Left ventricle myocardium inferior (tissue), 1 donor: Measurements from ENCODE around the gene SLC38A8. TPM values are rescaled to one million over a fixed set of nuclear protein-coding genes. Genes with fewer than 3 reads are reported as not detected.
A peak's percentile ranks its signal among the peaks of the same experiment; 100 is the strongest.

Experiments used
- DNase-seq: peaks from one replicate; pipeline ENCODE4 v3.0.0-alpha.2; 2020
- H3K27ac ChIP-seq: fragments of 200-600 bp; replicated peaks from 2 replicates; pipeline ENCODE4 v1.8.0; 2021
- H3K27me3 ChIP-seq: fragments of 200-600 bp; 2 replicates; pipeline ENCODE4 v1.8.0; 2021; ENCODE audit warnings: low read depth
- H3K36me3 ChIP-seq: fragments of 200-600 bp; 2 replicates; pipeline ENCODE4 v1.8.0; 2021
- H3K4me1 ChIP-seq: fragments of 200-600 bp; 2 replicates; pipeline ENCODE4 v1.8.0; 2021
- H3K4me3 ChIP-seq: fragments of 200-600 bp; 2 replicates; pipeline ENCODE4 v1.8.0; 2021; ENCODE audit warnings: mild to moderate bottlenecking, moderate library complexity
- H3K9me3 ChIP-seq: fragments of 200-600 bp; replicated peaks from 2 replicates; pipeline ENCODE4 v1.8.0; 2021
- CTCF ChIP-seq: fragments of 200-600 bp; IDR thresholded peaks from 2 replicates; pipeline ENCODE4 v1.8.0; 2021; ENCODE audit warnings: antibody characterized with exemption, mild to moderate bottlenecking, borderline replicate concordance
- intact Hi-C: fragments of 100-400 bp; cut with micrococcal nuclease; formaldehyde crosslinking; loops from one replicate; pipeline ENCODE4 v1.11.0; 2022
- total RNA-seq: library from RNA; stranded (reverse); fragmentation: NEBNext Ultra II Directional; extraction: Animal tissue kit (Norgen Biotek cat#: 25700); gene quantifications from one replicate; pipeline ENCODE4 v1.2.1, GENCODE V29; 2021
- donor health status: DM: no; HTN: yes; CAD: no; lungs with severe emphysema.

SLC38A8 gene
- total RNA-seq, 1 donor from 2014 or later, result not detected

- DNase-seq, result no peak
- Histone ChIP-seq H3K27me3 (no peaks in the 10 kb centered on the region), H3K9me3 (no peaks in the 10 kb centered on the region), H3K4me3 (no peak overlapping the region), H3K36me3 (peaks cover 83% of the 10 kb centered on the region), H3K27ac (peak overlapping the region; percentile 81), H3K4me1 (peaks cover 60% of the 10 kb centered on the region)
- TF ChIP-seq CTCF, result no peak
- intact Hi-C loops, result loop anchor here (10.0 kb wide), 1 partner anchor 98 kb away; the partner anchor contains the start of gene TAF1C
Observed at GRCh38 chr16:84087001-84087400, 44.4 kb upstream of the SLC38A8 start.

DNA sequence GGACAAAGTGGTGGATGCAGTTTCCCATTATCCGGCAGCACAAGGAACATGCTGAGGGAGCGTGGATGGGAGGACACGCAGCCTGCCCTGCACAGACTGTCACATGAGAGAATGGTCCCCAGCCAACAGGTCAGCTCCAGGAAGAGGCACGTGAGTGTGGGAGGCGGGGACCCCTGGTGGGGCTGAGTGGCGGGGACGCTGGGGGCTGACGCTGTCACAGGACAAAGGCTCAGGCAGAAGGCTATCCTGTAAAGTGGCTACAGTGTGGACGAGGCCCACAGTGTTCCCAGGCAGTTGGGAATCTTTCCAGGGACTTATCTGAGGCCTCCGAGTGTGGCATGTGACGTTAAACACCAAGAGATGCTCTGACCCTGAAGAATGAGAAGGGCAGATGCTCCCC lies 43.7 kb upstream of the SLC38A8 start:
- H3K9me3 ChIP-seq, result no peaks in the 10 kb centered on the region
- H3K36me3 ChIP-seq, result peaks cover 83% of the 10 kb centered on the region
- no peak for TF ChIP-seq CTCF
- peak; percentile 77 for DNase-seq
- peaks cover 56% of the 10 kb centered on the region for H3K4me1 ChIP-seq
- peak overlapping the region; percentile 81 for H3K27ac ChIP-seq
- no peak overlapping the region for H3K4me3 ChIP-seq
- no peaks in the 10 kb centered on the region for H3K27me3 ChIP-seq
- intact Hi-C loops, result loop anchor here (10.0 kb wide), 1 partner anchor 98 kb away; the partner anchor contains the start of gene TAF1C

GRCh38 chr16:84085773-84086172 lies 43.2 kb upstream of the SLC38A8 start:
- DNase-seq, result no peak
- no peaks in the 10 kb centered on the region for H3K27me3 ChIP-seq
- no peak for TF ChIP-seq CTCF
- H3K9me3 ChIP-seq, result no peaks in the 10 kb centered on the region
- intact Hi-C loops, result loop anchor here (10.0 kb wide), 1 partner anchor 99 kb away; the partner anchor contains the start of gene TAF1C
- H3K36me3 ChIP-seq, result peaks cover 83% of the 10 kb centered on the region
- peaks cover 57% of the 10 kb centered on the region for H3K4me1 ChIP-seq
- H3K27ac ChIP-seq, result peak overlapping the region; percentile 81
- H3K4me3 ChIP-seq, result no peak overlapping the region

DNA sequence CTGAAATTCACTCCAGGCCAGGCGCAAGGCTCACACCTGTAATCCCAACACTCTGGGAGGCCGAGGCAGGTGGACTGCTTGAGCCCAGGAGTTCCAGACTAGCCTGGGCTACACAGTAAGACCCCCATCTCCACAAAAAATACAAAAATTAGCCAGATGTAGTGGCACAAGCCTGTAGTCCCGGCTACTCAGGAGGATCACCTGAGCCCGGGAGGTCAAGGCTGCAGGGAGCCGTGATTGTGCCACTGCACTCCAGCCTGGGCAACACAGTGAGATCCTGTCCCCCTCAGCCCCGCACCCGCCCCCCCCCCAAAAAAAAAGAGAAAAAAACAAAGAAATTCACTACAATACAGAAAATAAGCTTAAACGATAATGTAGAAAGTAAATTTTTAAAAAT lies 42.7 kb upstream of the SLC38A8 start:
- no peak for TF ChIP-seq CTCF
- H3K36me3 ChIP-seq, result peaks cover 82% of the 10 kb centered on the region
- no peaks in the 10 kb centered on the region for H3K27me3 ChIP-seq
- intact Hi-C loops, result loop anchor here (10.0 kb wide), 1 partner anchor 100 kb away; the partner anchor contains the start of gene TAF1C
- no peak overlapping the region for H3K4me3 ChIP-seq
- peaks cover 60% of the 10 kb centered on the region for H3K4me1 ChIP-seq
- H3K27ac ChIP-seq, result peak overlapping the region; percentile 81
- no peaks in the 10 kb centered on the region for H3K9me3 ChIP-seq
- DNase-seq, result no peak

DNA sequence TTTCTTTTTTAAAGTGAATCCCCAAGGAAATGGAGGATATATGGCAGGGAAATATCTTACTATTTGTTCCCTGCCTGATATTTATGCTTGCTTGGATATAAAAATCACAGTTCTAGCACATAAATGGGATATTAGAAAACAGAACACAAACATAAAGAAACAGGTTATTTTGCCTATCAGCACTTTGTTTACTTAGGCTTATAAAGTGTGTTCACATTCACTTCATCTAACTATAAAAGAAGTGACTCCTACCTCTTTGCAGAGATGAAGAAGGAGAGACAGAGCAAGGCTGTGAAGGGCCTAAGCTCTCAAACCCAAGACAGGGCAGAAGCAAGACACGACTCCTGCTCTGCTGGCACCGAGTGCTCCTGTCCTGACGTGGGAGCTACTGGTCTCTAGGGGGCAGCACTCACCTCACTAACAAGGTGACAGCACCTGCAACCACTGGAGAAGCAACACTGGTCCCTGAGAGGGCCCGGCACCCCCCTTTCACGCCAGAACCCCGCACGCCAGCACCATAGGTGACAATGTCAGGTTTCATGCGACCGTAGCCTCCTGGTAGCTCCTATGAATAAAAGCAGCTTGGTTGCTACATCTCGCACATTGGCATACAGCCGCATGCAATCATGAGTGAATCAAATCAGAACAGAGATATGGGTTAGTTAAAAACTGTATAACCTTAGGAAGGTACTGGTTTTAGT lies 42.1 kb upstream of the SLC38A8 start:
- peaks cover 82% of the 10 kb centered on the region for H3K36me3 ChIP-seq
- intact Hi-C loops, result loop anchor here (10.0 kb wide), 1 partner anchor 100 kb away; the partner anchor contains the start of gene TAF1C
- peak; percentile 41 for DNase-seq
- peak; percentile 80 for TF ChIP-seq CTCF
- H3K27me3 ChIP-seq, result no peaks in the 10 kb centered on the region
- no peaks in the 10 kb centered on the region for H3K9me3 ChIP-seq
- H3K4me3 ChIP-seq, result no peak overlapping the region
- H3K27ac ChIP-seq, result peak overlapping the region; percentile 81
- H3K4me1 ChIP-seq, result peaks cover 66% of the 10 kb centered on the region
